Brain microvascular endothelial cell (primary cell): ENCODE results near the gene MEST.
A peak's percentile ranks its signal among the peaks of the same experiment; 100 is the strongest.

ENCODE experiments used
- DNase-seq: peaks from one replicate; pipeline ENCODE4 v3.0.0-alpha.2; 2020
- H3K27ac ChIP-seq: fragments of 250-450 bp; sonication (Bioruptor Pico); 2 replicates; pipeline ENCODE4 v1.5.1; 2020; ENCODE audit warnings: mild to moderate bottlenecking, moderate library complexity
- H3K27me3 ChIP-seq: fragments of 250-450 bp; sonication (Bioruptor Pico); replicated peaks from 2 replicates; pipeline ENCODE4 v1.5.1; 2020; ENCODE audit warnings: mild to moderate bottlenecking
- H3K36me3 ChIP-seq: fragments of 250-450 bp; sonication (Bioruptor Pico); replicated peaks from 2 replicates; pipeline ENCODE4 v1.5.1; 2020; ENCODE audit warnings: mild to moderate bottlenecking
- H3K4me3 ChIP-seq: 2 replicates; pipeline ENCODE4 v1.5.1; 2011; ENCODE audit warnings: low read depth, mild to moderate bottlenecking, control low read depth, low read length, moderate library complexity
- CTCF ChIP-seq: IDR thresholded peaks from 2 replicates; pipeline ENCODE4 v1.5.1; 2011; ENCODE audit warnings: low read depth, mild to moderate bottlenecking, moderate library complexity, low read length, control low read depth, inconsistent platforms; ENCODE audit errors: missing control alignments
- in situ Hi-C: cut with HindIII; loops from 2 replicates; pipeline ENCODE4 v1.10.0; 2017; ENCODE audit warnings: low sequenced_read_pairs, low pct_ligation_motif_present

The MEST gene

GRCh38 chr7:130492523-130493274 is 814 bp downstream of the MEST start:
- Histone ChIP-seq H3K27ac (no peak overlapping the region), H3K4me3 (peak overlapping the region; percentile 68), H3K27me3 (no peaks in the 10 kb centered on the region), H3K36me3 (peaks cover 6% of the 10 kb centered on the region)
- in situ Hi-C loops: no loop called here
- no peak for DNase-seq
- no peak for TF ChIP-seq CTCF

- in situ Hi-C loops: no loop called here
Observed at GRCh38 chr7:130493275-130493873, 1.5 kb downstream of the MEST start.

GRCh38 chr7:130494431-130494858 is 2.6 kb downstream of the MEST start:
- H3K27ac ChIP-seq: no peak overlapping the region
- H3K4me3 ChIP-seq: peak overlapping the region; percentile 68
- no peak for TF ChIP-seq CTCF
- no peak for DNase-seq
- no peaks in the 10 kb centered on the region for H3K27me3 ChIP-seq
- H3K36me3 ChIP-seq: peaks cover 22% of the 10 kb centered on the region
- in situ Hi-C loops: no loop called here

More at GRCh38 chr7:130493275-130493873, 1.5 kb downstream of the MEST start:
- peak overlapping the region; percentile 68 for H3K4me3 ChIP-seq
- no peak for TF ChIP-seq CTCF
- peaks cover 12% of the 10 kb centered on the region for H3K36me3 ChIP-seq
- no peak overlapping the region for H3K27ac ChIP-seq
- no peak for DNase-seq
- no peaks in the 10 kb centered on the region for H3K27me3 ChIP-seq

GRCh38 chr7:130500463-130500862 is 8.6 kb downstream of the MEST start:
- Histone ChIP-seq H3K27me3 (no peaks in the 10 kb centered on the region), H3K36me3 (peaks cover 67% of the 10 kb centered on the region), H3K27ac (no peak overlapping the region), H3K4me3 (no peak overlapping the region)
- no peak for DNase-seq
- no peak for TF ChIP-seq CTCF
- in situ Hi-C loops: no loop called here

- H3K36me3 ChIP-seq: peaks cover 67% of the 10 kb centered on the region
- no peaks in the 10 kb centered on the region for H3K27me3 ChIP-seq
- H3K4me3 ChIP-seq: no peak overlapping the region
- in situ Hi-C loops: no loop called here
- no peak for DNase-seq
- no peak for TF ChIP-seq CTCF
- H3K27ac ChIP-seq: no peak overlapping the region
Observed at GRCh38 chr7:130500910-130501309, 9.0 kb downstream of the MEST start.
